Brain microvascular endothelial cell (primary cell): ENCODE results near the gene COL26A1.

Experiments
- DNase-seq: peaks from one replicate; pipeline ENCODE4 v3.0.0-alpha.2; 2020
- H3K27ac ChIP-seq: fragments of 250-450 bp; sonication (Bioruptor Pico); 2 replicates; pipeline ENCODE4 v1.5.1; 2020; ENCODE audit warnings: mild to moderate bottlenecking, moderate library complexity
- H3K27me3 ChIP-seq: fragments of 250-450 bp; sonication (Bioruptor Pico); replicated peaks from 2 replicates; pipeline ENCODE4 v1.5.1; 2020; ENCODE audit warnings: mild to moderate bottlenecking
- H3K36me3 ChIP-seq: fragments of 250-450 bp; sonication (Bioruptor Pico); replicated peaks from 2 replicates; pipeline ENCODE4 v1.5.1; 2020; ENCODE audit warnings: mild to moderate bottlenecking
- H3K4me3 ChIP-seq: 2 replicates; pipeline ENCODE4 v1.5.1; 2011; ENCODE audit warnings: low read depth, mild to moderate bottlenecking, control low read depth, low read length, moderate library complexity
- in situ Hi-C: cut with HindIII; loops from 2 replicates; pipeline ENCODE4 v1.10.0; 2017; ENCODE audit warnings: low sequenced_read_pairs, low pct_ligation_motif_present
- TF ChIP-seq, protein P1 (sequence below): IDR thresholded peaks from 2 replicates; pipeline ENCODE4 v1.5.1; 2011; ENCODE audit warnings: low read depth, mild to moderate bottlenecking, moderate library complexity, low read length, control low read depth, inconsistent platforms; ENCODE audit errors: missing control alignments

COL26A1 gene

GRCh38 chr7:101386558-101387231, 24.0 kb downstream of the COL26A1 start:
- H3K36me3 ChIP-seq, result no peaks in the 10 kb centered on the region
- no peak overlapping the region for H3K4me3 ChIP-seq
- TF ChIP-seq, protein P1, sequence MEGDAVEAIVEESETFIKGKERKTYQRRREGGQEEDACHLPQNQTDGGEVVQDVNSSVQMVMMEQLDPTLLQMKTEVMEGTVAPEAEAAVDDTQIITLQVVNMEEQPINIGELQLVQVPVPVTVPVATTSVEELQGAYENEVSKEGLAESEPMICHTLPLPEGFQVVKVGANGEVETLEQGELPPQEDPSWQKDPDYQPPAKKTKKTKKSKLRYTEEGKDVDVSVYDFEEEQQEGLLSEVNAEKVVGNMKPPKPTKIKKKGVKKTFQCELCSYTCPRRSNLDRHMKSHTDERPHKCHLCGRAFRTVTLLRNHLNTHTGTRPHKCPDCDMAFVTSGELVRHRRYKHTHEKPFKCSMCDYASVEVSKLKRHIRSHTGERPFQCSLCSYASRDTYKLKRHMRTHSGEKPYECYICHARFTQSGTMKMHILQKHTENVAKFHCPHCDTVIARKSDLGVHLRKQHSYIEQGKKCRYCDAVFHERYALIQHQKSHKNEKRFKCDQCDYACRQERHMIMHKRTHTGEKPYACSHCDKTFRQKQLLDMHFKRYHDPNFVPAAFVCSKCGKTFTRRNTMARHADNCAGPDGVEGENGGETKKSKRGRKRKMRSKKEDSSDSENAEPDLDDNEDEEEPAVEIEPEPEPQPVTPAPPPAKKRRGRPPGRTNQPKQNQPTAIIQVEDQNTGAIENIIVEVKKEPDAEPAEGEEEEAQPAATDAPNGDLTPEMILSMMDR, result no peak
- DNase-seq, result no peak
- H3K27ac ChIP-seq, result no peak overlapping the region
- H3K27me3 ChIP-seq, result peaks cover 4% of the 10 kb centered on the region
- in situ Hi-C loops, result no loop called here

GRCh38 chr7:101390901-101391301, 28.2 kb downstream of the COL26A1 start:
- in situ Hi-C loops, result no loop called here
- H3K27me3 ChIP-seq, result peaks cover 6% of the 10 kb centered on the region
- DNase-seq, result no peak
- H3K36me3 ChIP-seq, result no peaks in the 10 kb centered on the region
- H3K27ac ChIP-seq, result no peak overlapping the region
- H3K4me3 ChIP-seq, result no peak overlapping the region
- TF ChIP-seq, protein P1, result no peak

DNA sequence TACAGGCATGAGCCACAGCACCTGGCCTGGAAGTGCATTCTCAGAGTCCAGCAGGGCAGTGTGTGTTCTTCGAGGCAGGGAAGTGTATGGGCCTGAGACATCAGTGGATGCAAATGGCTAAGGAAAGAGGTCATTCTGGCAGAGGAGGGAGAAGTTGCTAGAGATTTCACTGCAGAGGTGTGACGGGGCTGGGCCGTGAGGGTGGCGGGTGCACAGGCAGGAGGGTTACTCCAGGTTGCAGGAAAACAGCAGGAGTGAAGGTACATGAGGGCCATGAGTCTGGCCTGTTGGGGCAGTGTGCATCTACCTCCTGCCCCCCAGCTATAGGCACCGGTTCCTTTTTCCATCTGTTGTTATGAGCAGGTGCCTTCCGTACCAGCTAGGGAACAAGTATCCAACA, 29.3 kb downstream of the COL26A1 start:
- in situ Hi-C loops, result no loop called here
- Histone ChIP-seq H3K27me3 (peaks cover 5% of the 10 kb centered on the region), H3K4me3 (no peak overlapping the region), H3K36me3 (no peaks in the 10 kb centered on the region), H3K27ac (no peak overlapping the region)
- DNase-seq, result no peak
- TF ChIP-seq, protein P1, result no peak

DNA sequence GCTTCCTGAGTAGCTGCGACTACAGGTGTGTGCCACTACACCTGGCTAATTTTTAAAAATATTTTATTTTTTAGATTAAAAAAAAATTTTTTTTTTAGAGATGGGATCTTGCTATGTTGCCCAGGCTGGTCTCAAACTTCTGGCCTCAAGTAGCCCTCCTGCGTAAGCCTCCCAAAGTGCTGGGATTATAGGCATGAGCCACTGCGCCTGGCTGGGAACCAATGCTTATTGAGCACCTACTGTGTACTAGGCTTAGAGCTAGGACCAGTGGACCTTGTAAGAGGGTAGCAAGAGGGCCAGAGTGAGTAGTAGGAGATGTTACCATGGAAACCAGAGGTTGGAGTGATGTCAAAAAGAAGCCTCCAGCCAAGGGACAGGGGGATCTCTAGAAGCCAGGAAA, 31.2 kb downstream of the COL26A1 start:
- TF ChIP-seq, protein P1, result no peak
- Histone ChIP-seq H3K27me3 (peaks cover 5% of the 10 kb centered on the region), H3K36me3 (no peaks in the 10 kb centered on the region), H3K4me3 (no peak overlapping the region), H3K27ac (no peak overlapping the region)
- DNase-seq, result no peak
- in situ Hi-C loops, result no loop called here

GRCh38 chr7:101395376-101395775, 32.7 kb downstream of the COL26A1 start:
- DNase-seq, result no peak
- Histone ChIP-seq H3K27me3 (peaks cover 5% of the 10 kb centered on the region), H3K4me3 (no peak overlapping the region), H3K27ac (no peak overlapping the region), H3K36me3 (no peaks in the 10 kb centered on the region)
- TF ChIP-seq, protein P1, result no peak
- in situ Hi-C loops, result no loop called here

- DNase-seq, result no peak
- in situ Hi-C loops, result no loop called here
- TF ChIP-seq, protein P1, result no peak
- H3K36me3 ChIP-seq, result no peaks in the 10 kb centered on the region
- H3K27ac ChIP-seq, result no peak overlapping the region
- H3K27me3 ChIP-seq, result peaks cover 5% of the 10 kb centered on the region
- no peak overlapping the region for H3K4me3 ChIP-seq
Measured at GRCh38 chr7:101397243-101397642, 34.6 kb downstream of the COL26A1 start.
